Measurements from ENCODE around the gene FAM168A.
"Not testable (repeated sequence)": the region's sequence is repeated elsewhere in the genome, so short reads cannot be mapped to it uniquely, and the experiment has no call there.

The FAM168A gene

DNA sequence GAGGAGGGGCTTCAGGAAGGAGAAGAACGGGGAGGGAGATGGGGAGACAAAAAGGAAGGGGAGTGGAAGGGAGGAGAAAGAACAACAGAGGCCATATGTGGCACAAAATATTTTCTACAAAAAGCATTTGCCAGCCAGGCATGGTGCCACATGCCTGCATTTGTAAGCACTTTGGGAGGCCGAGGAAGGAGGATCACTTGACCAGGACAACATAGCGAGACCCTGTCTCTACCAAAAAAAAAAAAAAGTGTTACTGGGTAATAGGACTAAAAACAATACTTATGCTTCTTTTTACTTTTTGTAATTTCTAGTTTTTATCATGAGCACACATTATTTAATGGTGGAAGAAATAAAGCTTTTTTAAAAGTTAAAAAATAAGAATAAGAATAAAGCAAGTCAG lies 5.3 kb downstream of the FAM168A start:
- no peak for DNase-seq

DNA sequence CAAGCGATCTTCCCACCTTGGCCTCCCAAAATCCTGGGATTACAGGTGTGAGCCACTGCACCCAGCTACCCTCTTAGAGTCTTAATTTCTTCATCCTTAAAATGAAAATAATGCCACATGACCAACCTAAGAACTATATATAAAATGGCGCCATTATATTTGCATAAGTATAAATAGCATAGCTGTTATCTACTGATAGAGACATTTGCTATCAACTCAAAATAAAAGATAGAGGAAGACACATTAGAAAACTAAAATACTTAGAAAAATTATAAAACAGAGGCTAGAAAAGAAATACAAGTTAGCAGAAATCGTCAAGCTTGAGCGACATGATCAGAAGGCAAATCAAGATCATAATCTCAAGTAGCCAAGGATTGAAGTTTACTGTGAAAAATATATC lies 6.2 kb downstream of the FAM168A start:
- no peak for DNase-seq

DNA sequence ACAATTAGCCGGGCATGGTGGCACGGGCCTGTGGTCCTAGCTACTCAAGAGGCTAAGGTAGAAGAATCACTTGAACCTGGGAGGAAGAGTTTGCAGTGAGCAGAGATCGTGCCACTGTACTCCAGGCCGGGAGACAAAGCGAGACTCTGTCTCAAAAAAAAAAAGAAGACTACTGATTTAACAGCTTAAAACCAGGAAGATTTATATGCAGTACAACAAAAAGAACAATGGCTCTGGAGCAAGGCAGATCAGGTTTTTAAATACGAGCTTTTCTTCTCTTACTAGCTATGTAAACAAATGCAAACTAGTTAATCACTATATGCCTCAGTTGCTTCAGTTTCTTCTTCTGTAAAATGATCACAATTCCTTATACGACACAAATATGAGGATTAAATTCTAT lies 6.9 kb downstream of the FAM168A start:
- DNase-seq, result no peak

DNA sequence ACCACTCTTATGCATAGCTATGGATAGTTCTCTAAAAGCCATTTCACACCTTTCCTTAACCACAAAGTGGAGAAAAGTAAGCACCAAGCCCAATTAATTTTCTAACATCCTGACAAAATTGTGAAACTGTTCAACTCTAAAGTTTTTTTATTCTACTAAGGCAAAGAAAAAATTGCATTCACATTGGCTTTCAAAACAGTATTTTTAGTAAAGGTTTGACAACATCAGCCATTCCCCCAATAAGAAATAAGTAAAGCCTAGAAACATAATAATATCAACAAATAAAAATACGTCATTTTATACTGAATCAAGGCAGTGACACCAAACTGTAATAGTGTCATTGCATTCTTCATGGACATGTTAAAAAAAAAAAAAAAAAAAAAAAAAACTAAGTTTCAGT lies 11.1 kb downstream of the FAM168A start:
- no peak for DNase-seq

DNA sequence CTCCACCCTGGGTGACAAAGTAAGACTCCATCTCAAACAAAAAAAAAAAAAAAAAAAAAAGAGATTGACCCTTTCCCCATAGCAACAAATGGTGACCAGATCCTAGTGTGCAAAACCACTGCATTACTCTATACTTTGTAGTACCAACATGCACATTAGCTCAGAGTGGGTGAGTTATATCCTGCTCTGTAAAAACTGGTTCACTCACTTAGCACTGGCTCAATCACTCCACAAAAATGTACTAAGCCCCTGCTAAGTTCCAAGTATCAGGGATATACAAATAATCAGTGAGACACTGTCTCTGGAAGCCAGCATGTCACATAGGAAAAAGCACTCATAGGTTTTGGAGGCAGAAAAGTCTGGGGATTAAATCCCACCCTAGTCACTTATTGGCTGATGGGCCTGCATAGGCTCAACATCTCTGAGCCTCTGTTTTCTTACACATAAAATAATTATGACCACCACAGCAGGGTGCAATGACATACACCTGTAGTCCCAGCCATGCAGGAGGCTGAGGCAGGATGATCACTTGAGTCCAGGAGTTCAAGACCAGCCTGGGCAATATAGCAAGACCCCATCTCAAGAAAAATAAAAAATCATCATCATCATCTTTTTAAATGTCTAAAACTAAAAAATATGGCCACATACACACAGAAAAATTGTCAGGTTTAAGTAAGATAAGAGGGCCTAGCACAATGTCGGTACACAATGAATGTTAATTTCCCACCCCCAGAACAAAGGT lies 11.9 kb downstream of the FAM168A start:
- DNase-seq, result no peak

DNA sequence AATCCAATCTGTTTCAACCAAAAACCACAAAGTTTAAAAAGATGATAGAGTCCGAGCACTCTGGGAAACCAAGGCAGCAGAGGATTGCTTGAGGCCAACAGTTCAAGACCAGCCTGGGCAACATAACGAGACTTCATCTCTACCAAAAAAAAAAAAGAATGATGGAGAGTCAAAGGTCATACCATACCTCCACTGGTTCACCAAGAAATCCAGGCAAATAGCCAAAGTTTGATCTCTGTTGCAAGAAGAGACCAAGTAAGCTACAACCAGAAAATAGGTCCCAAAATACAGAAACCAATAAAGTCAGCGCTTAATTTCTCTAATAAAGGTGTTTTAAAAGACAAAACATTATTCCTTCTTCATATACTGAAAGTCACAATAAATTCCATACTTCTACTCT lies 13.1 kb downstream of the FAM168A start:
- no peak for DNase-seq

DNA sequence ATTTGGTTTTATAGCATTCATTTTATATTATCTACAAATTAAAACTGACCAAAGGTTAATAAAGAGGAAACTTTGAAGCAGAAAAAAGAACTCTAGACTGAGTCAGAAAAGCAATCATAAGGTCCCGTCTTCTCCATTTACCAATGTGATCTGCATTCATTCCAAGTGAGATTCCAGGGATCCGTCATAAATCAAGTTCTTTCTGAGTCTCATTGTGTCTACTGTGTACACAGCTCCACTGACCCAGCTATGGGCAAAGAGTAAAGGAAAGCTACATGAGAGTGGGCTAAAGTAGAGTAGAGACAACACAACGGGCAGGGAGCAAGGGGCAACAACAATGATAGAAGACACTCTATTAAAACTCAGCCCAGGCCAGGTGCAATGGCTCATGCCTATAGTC lies 15.3 kb downstream of the FAM168A start:
- no peak for DNase-seq

DNA sequence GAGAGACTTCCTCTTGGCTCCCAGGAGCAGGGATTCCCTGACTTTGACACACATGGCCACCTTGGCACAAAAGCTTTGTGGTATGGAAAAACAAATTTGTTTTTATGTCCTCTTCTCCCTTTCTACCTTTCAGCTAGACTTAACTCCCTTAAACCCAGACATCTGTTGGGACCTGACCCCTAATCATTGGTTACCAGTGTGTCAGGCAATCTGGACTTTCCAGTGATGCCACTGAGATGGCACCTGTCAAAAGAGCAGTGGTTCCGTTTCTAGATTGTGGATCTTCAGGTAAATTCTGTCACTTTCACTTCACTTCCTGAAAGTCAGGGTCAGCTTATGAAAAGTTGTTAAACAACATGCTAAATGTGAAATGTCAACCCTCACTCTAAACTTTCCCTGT lies 17.2 kb downstream of the FAM168A start:
- not testable (repeated sequence) for DNase-seq

DNA sequence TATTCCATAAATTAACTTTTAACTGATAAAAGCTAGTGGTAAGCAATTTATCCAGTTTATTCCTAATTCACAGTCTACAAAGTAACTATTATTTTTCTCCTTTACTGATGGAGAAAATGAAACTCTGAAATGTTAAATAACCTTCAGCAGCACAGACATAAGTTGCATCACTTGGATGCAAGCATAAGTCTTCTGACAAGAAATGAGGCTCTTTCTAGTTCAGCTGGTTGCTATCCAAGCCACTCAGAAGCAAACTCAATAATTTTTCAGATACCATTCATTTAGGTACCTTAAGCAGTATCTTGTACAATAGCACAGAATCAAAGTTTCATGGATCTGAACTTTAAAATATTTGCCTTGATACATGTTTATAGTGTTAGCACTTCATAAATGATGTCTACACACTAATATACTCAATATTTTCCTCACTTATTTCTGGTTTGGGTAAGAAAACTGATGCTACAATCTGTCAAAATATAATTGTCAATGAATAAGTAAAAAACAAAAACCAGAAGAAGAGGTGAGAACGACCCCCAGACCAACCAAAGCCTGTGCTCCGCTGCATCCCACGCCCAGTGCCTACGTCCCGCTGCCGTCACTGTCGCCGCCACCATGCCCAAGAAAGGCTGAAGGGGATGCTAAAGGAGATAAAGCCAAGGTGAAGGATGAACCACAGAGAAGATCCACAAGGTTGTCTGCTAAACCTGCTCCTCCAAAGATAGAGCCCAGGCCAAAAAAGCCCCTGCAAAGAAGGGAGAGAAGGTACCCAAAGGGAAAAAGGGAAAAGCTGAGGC lies 18.1 kb downstream of the FAM168A start:
- DNase-seq, result no peak

DNA sequence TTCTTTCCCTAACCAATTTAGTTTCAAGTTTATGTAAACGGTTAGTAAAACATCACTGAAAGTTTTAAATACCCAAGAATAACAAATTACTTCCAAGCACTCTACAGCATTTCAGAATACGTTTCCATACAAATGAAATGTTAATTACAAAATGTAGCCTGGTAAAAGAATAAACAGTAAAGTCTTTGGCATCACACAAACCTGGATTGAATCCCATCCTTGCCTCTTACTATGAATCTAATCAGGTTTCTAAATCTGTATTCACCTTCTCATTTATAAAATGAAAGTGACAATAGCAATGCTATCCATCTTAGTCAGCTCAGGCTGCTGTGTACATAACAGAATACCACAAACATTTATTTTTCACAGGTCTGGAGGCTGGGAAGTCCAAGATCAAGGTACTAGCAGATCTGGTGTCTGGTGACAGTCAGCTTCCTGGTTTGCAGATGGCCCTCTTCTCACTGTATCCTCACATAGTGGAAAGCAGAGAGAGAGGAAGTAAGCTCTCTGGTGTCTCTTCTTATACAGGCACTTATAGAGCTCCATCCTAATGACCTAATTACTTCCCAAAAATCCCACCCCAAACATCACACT lies 19.2 kb downstream of the FAM168A start:
- DNase-seq, result no peak

DNA sequence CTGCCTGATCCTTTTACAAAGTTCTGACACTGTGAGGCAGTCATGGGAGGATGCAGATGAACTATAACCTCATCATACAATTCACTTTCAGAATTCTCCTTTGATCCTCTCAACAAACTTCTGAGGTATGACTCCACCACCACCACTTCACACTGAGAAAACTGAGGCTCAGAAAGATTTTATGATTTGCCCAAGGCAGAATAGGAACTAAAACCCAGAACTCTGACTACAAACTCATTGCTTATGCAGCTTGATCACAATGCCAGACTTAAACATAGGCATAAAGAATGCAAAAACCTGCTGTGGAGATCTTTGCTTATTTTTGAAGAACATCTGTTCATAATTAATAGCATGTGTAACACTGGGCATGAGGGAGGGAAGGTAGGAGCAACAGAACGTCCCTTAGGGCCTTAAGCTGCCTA lies 20.4 kb downstream of the FAM168A start:
- DNase-seq, result no peak

DNA sequence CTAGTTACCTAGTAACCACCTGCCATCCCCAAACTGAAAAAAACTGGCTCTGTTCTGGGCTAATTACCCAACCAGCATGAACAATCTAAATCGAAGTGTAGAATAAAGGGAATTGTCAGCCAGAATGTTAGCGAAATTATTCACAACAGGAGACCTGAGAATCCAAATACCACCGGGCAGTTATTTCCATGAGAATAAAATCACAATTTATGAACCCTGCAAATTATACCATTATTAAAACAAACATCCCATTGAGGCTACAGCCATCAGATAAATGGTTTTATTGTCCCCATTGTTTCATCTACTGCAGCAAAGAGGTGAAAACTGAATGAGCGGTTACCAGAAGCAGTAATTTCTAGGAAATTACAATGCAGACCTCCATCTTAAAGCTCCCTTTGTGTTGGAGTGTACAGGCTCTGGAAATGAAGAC lies 21.7 kb downstream of the FAM168A start:
- DNase-seq, result no peak

DNA sequence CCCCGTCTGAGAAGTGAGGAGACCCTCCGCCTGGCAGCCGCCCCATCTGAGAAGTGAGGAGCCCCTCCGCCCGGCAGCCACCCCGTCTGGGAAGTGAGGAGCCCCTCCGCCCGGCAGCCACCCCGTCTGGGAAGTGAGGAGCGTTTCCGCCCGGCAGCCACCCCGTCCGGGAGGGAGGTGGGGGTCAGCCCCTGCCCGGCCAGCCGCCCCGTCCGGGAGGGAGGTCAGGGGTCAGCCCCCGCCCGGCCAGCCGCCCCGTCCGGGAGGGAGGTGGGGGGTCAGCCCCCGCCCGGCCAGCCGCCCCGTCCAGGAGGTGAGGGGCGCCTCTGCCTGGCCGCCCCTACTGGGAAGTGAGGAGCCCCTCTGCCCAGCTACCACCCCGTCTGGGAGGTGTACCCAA lies 25.9 kb downstream of the FAM168A start:
- DNase-seq, result not testable (repeated sequence)

DNA sequence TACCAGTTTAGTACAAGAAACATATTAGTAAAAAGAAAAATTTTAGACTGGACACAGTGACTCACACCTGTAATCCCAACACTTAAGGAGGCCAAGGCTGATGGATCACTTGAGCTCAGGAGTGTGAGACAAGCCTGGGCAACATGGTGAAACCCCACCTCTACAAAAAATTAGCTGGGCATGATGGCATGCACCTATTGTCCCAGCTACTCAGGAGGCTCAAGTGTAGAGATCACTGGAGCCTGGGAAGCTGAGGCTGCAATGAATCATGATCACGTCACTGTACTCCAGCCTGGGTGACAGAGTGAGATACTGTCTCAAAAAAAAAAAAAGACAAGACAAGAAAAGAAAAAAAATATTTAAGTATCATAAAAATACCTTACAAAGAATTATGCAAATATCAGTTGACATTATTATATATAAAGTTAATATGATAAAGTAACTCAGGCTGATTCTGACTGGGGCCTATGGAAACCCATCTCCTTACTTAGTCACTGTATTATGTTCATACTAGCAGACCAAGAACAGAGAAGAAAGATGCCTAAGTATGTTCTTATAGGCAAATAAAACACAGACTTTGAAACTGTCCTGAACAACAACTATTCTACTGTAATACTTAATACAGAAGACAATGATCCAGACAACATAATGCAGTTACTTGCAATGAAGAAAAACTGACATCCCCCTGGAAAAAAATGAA lies 27.3 kb downstream of the FAM168A start:
- no peak for DNase-seq

DNA sequence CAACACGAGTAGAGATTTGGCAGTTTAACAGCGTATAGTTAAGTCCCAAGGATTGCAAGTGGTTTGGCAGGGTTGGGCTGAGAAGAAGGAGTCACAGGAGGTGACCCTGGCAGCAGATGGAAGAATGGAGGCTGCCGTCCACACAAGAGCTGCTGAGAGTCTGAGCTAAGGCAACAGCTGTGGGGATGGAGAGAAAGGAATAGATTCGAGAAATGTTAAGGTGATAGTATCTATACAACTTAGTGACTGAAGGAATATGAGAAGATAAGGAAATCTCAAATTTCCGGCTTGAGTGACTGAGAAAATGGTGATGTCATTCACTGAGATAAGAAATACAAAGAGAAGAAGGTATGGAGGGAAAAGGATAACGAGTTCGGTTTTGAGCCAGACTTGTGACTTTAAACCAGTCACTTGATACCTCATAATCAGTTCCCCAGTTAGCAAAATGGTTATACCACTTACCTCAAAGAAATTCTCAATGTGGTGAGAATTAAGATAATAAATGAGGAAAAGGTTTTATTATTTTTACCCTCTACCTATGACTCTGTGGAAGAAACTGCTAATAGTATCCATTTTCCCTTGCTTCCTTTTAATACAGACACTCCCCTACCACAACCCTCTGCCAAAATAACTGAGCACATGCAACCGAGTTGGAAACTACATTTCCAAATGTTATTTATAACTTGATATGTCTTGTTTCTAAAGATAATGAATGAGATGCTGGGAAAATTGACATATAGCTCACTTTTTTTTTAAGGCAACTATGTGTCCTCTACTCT lies 30.7 kb downstream of the FAM168A start:
- no peak for DNase-seq

DNA sequence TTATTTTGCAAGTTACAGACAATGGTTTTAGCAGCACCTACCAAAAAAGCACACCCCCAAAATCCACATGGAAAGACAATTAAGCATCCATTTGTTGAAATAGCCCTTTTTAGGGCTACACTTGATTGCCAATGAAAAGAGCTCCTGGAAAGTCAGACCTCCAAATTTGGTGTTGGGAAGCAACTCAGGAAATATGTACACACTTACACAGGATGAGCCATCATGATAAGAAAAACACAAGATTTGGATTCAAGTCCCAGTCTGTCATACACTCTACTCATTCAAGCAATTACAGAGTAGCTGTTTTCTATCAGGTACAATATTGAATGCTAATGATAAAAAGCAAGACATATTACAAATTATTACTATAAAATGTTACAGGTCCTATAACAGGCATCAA lies 31.5 kb downstream of the FAM168A start:
- no peak for DNase-seq

DNA sequence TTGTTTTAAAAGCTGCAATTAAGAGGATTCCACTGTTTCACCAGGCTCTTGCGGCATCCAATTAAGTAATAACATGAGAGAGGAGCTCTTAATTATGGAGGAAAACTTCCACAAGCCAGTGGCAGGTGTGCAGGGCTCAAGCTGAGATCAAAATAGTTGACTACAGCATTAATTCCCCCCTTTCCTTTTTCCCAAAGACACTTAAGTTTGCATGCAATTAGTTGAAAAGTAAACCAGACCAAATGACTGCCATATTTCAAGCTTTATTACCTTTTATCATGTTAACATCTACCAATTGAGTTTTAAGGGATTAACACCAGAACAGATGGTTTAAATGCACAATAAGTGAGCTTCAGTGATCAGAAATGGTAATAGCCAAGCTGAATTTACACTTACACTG lies 32.1 kb downstream of the FAM168A start:
- DNase-seq, result no peak

DNA sequence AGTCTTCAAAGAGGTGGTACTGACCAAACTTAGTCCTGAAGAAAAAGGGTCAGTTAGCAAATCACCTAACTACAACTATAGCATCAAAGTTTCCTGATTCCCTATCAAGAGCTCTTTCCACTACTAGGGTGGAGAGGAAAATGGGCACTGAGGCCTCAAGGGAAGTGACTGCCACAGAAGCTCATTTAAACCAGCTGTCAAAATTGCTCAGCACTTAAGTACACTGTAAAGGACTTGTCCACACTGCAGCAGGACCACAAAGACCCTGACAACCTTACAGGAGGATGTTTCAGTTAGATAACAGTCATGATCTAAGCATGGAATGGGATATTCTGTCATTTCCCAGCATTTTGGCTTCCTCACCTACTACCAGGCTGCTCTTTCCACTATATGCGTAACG lies 33.0 kb downstream of the FAM168A start:
- DNase-seq, result no peak

DNA sequence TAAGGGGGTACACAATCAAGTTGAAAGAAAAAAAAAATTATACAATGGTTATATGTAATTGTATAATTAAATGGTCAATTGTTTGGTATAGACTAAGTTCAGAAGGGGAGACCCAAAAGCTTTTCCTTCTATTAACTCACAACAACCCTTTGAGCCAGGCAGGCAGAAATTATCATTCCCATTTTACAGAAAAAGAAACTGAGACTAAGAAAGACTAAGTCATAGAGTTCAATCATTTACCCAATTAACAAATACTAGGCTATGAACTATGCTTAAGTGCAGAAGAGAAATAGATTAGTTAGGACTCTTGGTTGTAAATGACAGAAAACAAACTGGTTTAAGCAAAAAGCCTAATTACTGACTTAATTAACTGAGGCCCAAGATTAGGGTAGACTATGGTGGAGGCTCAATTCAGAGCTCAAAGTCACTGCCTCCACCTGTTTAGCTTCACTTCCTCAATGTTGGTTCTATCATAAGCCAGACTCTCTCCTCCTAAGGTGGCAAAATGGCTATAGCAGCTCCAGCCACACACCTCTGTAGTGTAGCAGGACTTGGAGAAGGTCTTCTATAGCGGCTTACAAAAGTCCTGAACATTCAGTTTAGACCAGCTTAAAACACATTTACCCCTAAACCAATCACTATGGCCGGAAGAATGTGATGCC lies 34.2 kb downstream of the FAM168A start:
- DNase-seq, result no peak

DNA sequence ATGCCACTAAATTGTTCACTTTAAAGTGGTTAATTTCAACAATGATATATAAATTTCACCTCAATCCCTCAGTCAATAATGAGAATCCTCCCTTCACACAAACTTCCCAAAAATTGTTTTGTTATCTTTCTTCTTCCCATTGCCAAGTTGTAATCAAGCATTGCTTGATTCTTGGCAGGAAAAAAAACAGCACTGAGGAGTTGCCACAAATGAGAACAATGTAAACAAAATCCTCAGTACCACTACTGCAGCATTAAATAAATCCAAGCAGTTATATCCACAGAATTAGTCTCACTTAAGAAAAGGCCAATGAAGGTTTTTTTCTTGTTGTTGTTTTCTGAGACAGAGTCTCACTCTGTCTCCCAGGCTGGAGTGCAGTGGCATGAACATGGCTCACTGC lies 38.2 kb downstream of the FAM168A start:
- no peak for DNase-seq

DNA sequence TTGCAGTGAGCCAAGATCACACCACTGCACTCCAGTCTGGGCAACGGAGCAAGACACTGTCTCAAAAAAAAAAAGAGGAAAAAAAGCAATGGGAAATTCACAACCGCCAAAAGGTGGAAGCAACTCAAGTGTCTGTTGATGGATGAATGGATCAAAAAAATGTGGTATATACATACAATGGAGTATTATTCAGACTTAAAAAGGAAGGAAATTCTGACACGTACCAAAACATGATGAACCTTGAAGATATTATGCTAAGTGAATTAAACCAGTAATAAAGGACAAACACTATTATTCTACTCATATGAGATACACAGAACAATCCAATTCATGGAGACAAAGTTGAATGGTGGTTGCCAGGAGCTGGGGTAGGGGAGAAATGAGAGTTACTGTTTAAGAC lies 40.9 kb downstream of the FAM168A start:
- DNase-seq, result no peak

DNA sequence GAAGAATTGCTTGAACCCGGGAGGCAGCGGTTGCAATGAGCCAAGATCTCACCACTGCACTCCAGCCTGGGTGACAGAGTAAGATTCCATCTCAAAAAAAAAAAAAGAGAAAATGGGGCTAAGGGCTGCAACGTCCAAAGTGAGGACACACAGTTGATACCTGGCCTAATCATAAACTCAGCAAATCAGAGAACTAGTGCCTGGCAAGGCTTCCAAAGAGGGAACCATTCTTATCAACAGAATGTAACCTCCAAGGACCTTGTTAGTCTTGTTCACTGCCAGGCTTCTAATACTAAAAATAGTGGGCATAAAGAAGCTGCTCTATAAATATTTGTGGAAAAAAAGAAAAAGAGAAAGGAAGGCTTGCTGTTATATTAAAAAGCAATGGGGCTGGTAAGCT lies 42.3 kb downstream of the FAM168A start:
- DNase-seq, result no peak

Measured in NK-92 treated with Interleukin-12 subunit alpha and Interleukin-12 subunit beta, amount 100 ng/mL, for 24 hours (cell line).